ENCODE results near the gene RRM2. TPM values are rescaled to one million over a fixed set of nuclear protein-coding genes. Genes with fewer than 3 reads are reported as not detected.

The RRM2 gene
- total RNA-seq, 1 donor from 2014 or later = 11.9 TPM

DNA sequence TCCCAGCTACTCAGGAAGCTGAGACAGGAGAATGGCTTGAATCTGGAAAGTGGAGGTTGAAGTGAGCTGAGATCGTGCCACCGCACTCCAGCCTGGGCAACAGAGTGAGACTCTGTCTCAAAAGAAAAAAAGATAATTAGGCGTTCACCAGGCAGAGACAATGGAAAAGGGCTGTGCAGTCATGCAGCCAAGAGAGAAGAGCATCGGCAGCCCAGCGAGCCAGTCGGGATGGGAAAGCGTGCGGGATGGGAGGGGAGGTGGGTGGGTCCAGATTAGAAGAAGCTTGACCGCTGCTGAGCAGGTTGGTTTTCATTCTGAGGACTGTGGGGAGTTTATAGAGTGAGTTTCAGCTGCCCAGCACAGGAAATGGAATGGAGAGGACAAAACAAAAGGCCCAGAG is 27.4 kb upstream of the RRM2 start:
- peaks cover 3% of the 10 kb centered on the region for H3K9me3 Mint-ChIP-seq (ENCODE audit: unreplicated experiment)
- DNase-seq (ENCODE audit: low read depth) (no peak), FAIRE-seq (no peak)
- Histone ChIP-seq H3K9ac (ENCODE audit: low read length) (no peak overlapping the region), H3K4me2 (ENCODE audit: low read length) (no peak overlapping the region), H3K27me3 (ENCODE audit: insufficient read depth, low read length) (peaks cover 22% of the 10 kb centered on the region), H4K20me1 (ENCODE audit: insufficient read depth, low read length) (no peaks in the 10 kb centered on the region), H3K4me1 (ENCODE audit: insufficient read depth, low read length) (no peaks in the 10 kb centered on the region), H3K4me3 (ENCODE audit: insufficient read depth, low read depth, low read length) (no peak overlapping the region), H3K27ac (ENCODE audit: low read depth, low read length) (no peak overlapping the region), H3K9me3 (ENCODE audit: insufficient read depth, low read depth, low read length) (peaks cover 5% of the 10 kb centered on the region), H2AFZ (ENCODE audit: low read depth, low read length) (no peak overlapping the region), H3K36me3 (ENCODE audit: insufficient read depth, low read length) (no peaks in the 10 kb centered on the region), H3K79me2 (ENCODE audit: insufficient read depth, low read length) (no peaks in the 10 kb centered on the region)
- H3K4me1 Mint-ChIP-seq (ENCODE audit: low read depth, unreplicated experiment) = no peaks in the 10 kb centered on the region
- peaks cover 17% of the 10 kb centered on the region for H3K27me3 Mint-ChIP-seq (ENCODE audit: low read depth, unreplicated experiment)
- H3K36me3 Mint-ChIP-seq (ENCODE audit: low read depth, unreplicated experiment) = no peaks in the 10 kb centered on the region
- no peak overlapping the region for H3K27ac Mint-ChIP-seq (ENCODE audit: unreplicated experiment)
- TF ChIP-seq CTCF (IDR thresholded peaks at IDR 0.05; ENCODE audit: insufficient read depth, low read depth, low read length) (no peak), EZH2 (IDR thresholded peaks at IDR 0.05; ENCODE audit: insufficient read depth, low read length) (no peak)
- H3K4me3 Mint-ChIP-seq (ENCODE audit: unreplicated experiment) = no peak overlapping the region

- no peak overlapping the region for H3K27ac ChIP-seq (ENCODE audit: low read depth, low read length)
- H4K20me1 ChIP-seq (ENCODE audit: insufficient read depth, low read length) = no peaks in the 10 kb centered on the region
- Mint-ChIP-seq H3K36me3 (ENCODE audit: low read depth, unreplicated experiment) (no peaks in the 10 kb centered on the region), H3K4me1 (ENCODE audit: low read depth, unreplicated experiment) (no peaks in the 10 kb centered on the region), H3K27ac (ENCODE audit: unreplicated experiment) (no peak overlapping the region), H3K27me3 (ENCODE audit: low read depth, unreplicated experiment) (peaks cover 22% of the 10 kb centered on the region), H3K9me3 (ENCODE audit: unreplicated experiment) (peaks cover 2% of the 10 kb centered on the region), H3K4me3 (ENCODE audit: unreplicated experiment) (no peak overlapping the region)
- FAIRE-seq = no peak
- H3K79me2 ChIP-seq (ENCODE audit: insufficient read depth, low read length) = no peaks in the 10 kb centered on the region
- H3K9me3 ChIP-seq (ENCODE audit: insufficient read depth, low read depth, low read length) = peaks cover under 1% of the 10 kb centered on the region
- no peak overlapping the region for H3K9ac ChIP-seq (ENCODE audit: low read length)
- TF ChIP-seq EZH2 (IDR thresholded peaks at IDR 0.05; ENCODE audit: insufficient read depth, low read length) (no peak), CTCF (IDR thresholded peaks at IDR 0.05; ENCODE audit: insufficient read depth, low read depth, low read length) (no peak)
- H3K4me1 ChIP-seq (ENCODE audit: insufficient read depth, low read length) = no peaks in the 10 kb centered on the region
- DNase-seq (ENCODE audit: low read depth) = no peak
- peaks cover 8% of the 10 kb centered on the region for H3K27me3 ChIP-seq (ENCODE audit: insufficient read depth, low read length)
- no peak overlapping the region for H3K4me2 ChIP-seq (ENCODE audit: low read length)
- H2AFZ ChIP-seq (ENCODE audit: low read depth, low read length) = no peak overlapping the region
- H3K36me3 ChIP-seq (ENCODE audit: insufficient read depth, low read length) = no peaks in the 10 kb centered on the region
- no peak overlapping the region for H3K4me3 ChIP-seq (ENCODE audit: insufficient read depth, low read depth, low read length)
These were observed 25.9 kb upstream of the RRM2 start for GRCh38 chr2:10096641-10097040.

DNA sequence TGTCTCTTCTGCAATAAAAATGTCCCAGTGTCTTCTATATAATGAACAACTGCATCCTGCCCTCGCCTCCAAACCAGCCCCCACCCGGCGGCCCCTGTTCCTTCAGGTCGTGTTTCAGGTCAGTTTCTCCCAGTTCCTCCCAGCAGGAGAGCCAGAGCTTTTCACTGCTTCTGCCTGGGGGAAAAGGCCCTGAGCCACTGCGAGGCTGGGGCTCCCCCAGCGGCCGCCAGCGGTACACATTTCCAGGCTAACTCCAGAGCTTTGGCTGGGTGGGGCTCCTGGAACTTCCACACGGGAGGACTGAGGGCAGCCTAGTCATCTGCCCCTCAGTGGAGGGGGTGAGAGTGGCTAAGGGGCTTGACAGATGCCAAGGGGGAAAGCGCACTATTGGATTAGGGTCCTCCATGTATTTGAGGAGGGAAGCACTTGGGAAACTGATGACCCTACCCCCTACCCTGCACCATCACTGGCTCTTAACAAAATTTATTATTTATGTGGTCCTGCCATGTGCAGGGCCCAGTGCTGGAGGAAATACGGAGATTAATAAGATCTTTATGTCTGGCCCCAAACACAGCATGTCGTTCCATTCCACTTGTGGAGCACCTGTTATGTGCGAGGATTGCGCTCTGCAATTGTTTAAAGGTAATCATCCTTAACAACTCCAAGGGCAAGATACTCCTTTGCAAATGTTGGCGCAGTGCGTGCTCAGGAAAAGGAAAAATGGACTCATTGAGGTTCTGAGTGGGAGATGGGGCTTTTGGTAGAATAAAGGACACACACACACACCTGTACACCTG is 25.0 kb upstream of the RRM2 start:
- no peak overlapping the region for H3K4me2 ChIP-seq (ENCODE audit: low read length)
- peak overlapping the region; percentile 45 for H3K4me3 Mint-ChIP-seq (ENCODE audit: unreplicated experiment)
- no peak overlapping the region for H2AFZ ChIP-seq (ENCODE audit: low read depth, low read length)
- H3K27ac Mint-ChIP-seq (ENCODE audit: unreplicated experiment) = no peak overlapping the region
- no peaks in the 10 kb centered on the region for H3K36me3 Mint-ChIP-seq (ENCODE audit: low read depth, unreplicated experiment)
- peaks cover 25% of the 10 kb centered on the region for H3K27me3 Mint-ChIP-seq (ENCODE audit: low read depth, unreplicated experiment)
- no peak for FAIRE-seq
- no peak overlapping the region for H3K4me3 ChIP-seq (ENCODE audit: insufficient read depth, low read depth, low read length)
- H3K79me2 ChIP-seq (ENCODE audit: insufficient read depth, low read length) = no peaks in the 10 kb centered on the region
- H3K9ac ChIP-seq (ENCODE audit: low read length) = no peak overlapping the region
- H4K20me1 ChIP-seq (ENCODE audit: insufficient read depth, low read length) = no peaks in the 10 kb centered on the region
- no peaks in the 10 kb centered on the region for H3K36me3 ChIP-seq (ENCODE audit: insufficient read depth, low read length)
- H3K9me3 Mint-ChIP-seq (ENCODE audit: unreplicated experiment) = no peaks in the 10 kb centered on the region
- H3K4me1 Mint-ChIP-seq (ENCODE audit: low read depth, unreplicated experiment) = no peaks in the 10 kb centered on the region
- H3K27ac ChIP-seq (ENCODE audit: low read depth, low read length) = no peak overlapping the region
- peak; percentile 22 for DNase-seq (ENCODE audit: low read depth)
- H3K4me1 ChIP-seq (ENCODE audit: insufficient read depth, low read length) = no peaks in the 10 kb centered on the region
- TF ChIP-seq EZH2 (IDR thresholded peaks at IDR 0.05; ENCODE audit: insufficient read depth, low read length) (no peak), CTCF (IDR thresholded peaks at IDR 0.05; ENCODE audit: insufficient read depth, low read depth, low read length) (peak; percentile 78)
- H3K27me3 ChIP-seq (ENCODE audit: insufficient read depth, low read length) = peaks cover 4% of the 10 kb centered on the region
- no peaks in the 10 kb centered on the region for H3K9me3 ChIP-seq (ENCODE audit: insufficient read depth, low read depth, low read length)

Measured in astrocyte (in vitro differentiated cells and primary cell).